HG03521 (cell line): ENCODE data around the gene TMEM231.
"Not testable (repeated sequence)": the region's sequence is repeated elsewhere in the genome, so short reads cannot be mapped to it uniquely, and the experiment has no call there.

Source experiments
- ATAC-seq: cut with Tn5 transposase; IDR thresholded peaks from one replicate; pipeline ENCODE4 v1.9.1; 2021; ENCODE audit warnings: mild to moderate bottlenecking, moderate library complexity; ENCODE audit not compliant: unreplicated experiment

TMEM231 gene, protein sequence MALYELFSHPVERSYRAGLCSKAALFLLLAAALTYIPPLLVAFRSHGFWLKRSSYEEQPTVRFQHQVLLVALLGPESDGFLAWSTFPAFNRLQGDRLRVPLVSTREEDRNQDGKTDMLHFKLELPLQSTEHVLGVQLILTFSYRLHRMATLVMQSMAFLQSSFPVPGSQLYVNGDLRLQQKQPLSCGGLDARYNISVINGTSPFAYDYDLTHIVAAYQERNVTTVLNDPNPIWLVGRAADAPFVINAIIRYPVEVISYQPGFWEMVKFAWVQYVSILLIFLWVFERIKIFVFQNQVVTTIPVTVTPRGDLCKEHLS

DNA sequence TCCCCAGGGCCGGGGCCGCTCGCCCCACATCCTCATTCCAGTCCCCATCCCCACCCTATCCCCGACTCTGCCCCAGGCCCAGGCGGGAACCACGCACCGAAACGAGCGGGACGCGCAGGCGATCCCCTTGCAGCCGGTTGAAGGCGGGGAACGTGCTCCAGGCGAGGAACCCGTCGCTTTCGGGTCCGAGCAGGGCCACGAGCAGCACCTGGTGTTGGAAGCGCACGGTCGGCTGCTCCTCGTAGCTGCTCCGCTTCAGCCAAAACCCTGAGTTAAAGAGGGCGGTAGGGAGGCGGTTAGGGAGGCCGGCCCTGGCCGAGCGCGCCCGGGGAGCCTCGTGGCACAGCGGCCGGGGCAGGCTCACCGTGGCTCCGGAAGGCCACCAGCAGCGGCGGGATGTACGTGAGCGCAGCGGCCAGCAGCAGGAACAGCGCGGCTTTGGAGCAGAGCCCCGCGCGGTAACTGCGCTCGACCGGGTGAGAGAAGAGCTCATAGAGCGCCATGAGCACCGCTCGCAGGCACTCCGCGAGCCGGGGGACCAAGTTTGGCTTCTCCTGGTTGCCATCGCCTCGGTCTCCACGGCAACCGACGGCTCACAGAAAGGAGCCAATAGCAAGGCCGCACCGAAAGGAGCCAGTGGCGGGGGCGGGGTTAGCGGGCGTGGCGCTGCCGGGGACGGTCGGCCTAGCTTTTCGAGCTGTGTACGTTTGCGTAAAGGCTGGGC lies at the start of gene TMEM231:
Gene TMEM231, minus strand, starts transcription at position 546 of the 724 bp plus-strand sequence. Its CDS starts 43 bp downstream, at position 503.
- ATAC-seq = peak; percentile 96

DNA sequence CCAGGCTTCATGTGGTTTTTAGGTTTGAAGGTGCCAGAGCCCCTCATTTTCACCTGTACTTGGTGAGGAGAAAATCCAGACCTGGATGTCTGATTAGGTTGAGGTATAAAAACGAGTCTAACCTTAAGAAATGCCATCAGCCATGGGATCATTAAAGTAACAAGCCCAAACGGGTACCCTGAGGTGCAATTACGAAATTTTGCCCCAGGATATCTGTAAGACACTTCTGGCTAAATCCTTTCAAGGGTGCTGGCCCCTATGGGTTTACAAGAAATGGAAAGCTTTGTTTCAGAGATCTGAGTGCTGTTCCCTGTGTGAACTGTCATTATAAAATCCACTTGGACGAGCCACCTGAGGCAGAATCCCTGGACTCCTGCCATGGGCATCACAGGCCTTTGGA lies 47.2 kb upstream of the TMEM231 start:
- no peak for ATAC-seq

DNA sequence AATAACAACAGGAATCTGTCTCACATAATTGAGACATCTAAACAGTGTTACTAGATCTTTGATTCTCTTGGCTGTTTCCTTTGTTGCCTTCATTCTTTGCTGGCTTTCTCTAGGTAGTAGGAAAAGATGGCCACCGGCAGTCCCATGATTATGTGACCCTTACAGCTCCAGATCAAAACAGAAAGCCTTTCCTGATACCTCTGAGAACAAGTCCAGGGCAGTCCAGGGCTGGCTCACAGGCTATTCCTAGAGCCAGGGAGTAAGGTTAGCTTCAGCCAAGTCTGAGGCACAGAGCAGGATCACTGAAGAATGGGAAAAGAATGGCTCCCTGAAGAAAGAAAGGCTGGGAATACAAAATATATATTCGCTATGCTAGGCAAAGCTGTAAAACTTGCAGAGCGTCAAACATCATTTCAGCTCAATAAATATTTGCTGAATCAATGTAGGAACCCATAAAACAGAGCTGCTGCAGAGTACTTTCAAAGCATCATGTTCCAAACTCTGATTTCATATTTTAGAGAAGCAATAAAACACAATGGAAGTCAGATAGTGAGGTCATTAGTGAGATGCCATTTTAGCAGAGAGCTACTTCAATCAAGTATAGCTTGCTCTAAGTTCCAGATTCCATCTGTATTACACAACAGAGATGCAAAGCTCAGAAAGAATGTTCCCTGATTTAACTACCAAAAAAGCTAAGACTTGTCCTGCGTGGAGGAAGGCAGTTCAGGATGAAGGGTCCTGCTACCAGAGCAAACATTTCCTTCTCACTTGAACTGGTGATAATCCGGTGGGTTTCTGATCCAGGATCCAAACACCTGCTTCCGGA lies 43.6 kb upstream of the TMEM231 start:
- no peak for ATAC-seq

DNA sequence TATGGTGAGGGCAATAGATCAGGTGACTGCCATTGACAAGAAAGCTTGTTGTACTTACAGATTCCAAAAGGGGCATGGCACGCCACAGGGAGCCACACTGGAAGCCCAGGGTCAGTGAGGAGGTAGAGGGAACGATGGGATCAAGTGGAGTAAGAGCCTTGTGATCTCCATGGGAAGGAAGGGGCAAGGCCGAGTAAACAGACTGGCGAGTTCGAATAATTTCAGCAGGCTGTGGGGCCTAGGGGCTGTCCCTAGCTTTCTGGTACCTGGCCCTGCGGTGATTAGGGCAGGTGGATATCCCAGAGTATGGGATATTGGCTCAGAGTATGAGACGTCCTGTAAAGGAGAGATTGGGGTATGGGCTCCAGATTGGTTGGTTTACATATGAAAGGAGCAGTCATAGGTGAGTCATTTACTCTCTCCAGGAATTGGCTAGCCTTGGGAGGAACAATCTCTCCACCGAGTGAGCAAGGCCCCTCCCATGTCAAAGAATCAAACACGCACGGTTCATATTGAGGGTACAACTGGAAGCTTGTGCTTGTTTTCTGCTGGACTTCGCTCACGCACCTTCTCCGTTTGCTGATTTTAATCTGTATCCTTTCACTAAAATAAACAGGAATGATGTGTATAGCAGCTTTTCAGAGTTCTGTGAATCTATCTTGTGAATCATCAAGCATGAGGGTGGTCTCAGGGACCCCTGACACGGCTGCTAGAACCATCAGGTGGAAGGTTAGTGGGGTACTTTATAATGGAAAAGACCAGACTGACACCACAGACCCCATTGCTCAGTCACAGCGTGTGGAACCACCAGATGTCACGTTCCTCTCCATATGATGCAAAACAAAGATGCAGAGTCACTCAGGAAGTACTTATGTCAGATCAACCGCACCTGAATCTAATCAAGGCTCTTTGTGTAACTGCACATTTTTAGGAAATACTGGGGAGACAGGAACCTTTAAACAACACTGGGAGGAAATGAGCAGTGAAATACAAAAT lies 38.1 kb upstream of the TMEM231 start:
- no peak for ATAC-seq

DNA sequence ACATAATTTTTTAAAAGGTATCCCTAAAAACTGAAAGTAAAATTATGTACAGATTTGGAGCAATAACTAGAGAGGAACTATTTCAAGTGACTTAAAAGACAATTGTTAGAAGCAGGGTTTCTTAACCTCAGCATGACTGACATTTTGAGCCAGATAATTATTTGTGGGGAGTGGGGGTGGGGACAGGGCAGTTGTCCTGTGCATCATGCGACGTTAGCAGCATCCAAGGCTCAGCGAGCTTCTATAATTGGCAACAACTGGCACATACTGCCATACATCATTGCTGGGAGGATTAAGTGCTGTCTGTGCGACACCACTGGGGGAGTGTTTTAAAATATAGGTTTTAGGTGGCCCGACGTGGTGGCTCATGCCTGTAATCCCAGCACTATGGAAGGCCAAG lies 37.3 kb upstream of the TMEM231 start:
- ATAC-seq = no peak

DNA sequence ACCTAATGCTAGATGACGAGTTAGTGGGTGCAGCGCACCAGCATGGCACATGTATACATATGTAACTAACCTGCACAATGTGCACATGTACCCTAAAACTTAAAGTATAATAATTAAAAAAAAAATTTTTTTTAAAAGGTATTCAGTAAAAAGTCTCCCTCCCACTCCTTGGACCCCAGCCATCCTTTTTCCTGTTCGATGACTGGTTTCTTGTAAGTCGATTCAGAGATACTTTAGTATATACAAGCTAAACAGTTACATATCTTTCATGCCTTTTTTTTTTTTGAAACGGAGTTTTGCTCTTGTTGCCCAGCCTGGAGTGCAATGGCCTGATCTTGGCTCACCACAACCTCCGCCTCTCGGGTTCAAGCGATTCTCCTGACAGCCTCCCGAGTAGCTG lies 35.9 kb upstream of the TMEM231 start:
- not testable (repeated sequence) for ATAC-seq

DNA sequence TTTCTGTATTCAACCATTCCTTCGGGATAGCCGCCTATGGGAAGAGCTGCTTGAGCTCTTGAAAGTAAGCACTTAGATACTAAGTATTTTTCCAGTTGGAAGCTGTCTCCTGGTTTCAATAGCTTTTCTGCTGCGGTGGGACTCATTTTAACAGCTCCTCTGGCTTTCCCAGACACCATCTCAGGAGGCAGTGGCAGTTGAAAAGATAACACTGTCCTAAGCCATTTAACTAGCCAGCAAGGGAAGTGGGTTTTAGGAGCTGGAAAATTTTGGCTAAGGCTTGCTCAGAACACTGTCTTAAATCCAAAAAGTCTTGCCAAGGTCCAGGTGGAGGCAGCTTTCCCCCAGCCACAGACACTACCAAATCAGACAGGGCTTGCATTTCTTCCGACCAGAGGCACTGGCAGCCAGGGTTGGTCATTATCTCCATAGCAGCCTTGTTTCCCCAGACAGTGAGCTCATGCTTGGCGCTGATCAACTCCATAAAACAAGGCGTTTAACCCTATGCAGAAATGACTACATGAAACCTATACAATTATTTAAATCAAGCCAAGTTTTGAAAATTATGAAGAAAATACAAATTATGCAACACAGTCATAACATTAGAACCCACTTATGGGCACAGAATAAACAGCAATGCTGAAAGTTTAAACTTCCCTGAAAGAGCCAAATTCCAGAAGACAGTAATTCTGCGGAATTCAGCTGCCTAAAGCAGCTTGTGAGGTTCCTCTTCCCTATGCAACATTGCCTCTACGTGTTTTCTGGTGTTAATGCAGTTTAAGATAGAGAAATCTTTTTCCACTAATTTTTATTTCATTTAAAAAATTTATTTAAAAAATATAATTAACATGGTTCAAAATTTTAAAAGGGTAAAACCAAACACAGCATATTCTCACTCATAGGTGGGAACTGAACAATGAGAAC lies 35.1 kb upstream of the TMEM231 start:
- ATAC-seq = no peak

DNA sequence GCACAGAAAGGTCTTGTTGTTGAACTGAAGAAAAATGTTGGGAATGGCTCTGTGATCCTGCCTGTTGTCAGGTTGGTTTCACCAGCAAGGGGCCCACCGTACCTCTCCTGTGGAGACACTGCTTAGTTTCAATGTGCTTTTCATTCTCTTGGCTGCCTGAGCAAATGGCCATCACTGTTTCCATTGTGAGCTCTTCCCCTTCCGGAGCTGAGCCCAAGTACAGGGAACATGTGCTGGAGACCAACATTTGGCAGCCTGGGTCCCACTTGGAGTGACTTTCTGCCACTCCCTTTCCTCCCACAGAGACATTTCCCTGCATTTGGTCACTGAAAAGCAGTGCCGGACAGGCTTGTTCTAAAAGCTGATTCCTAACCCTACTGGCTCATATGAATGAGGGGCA lies 33.3 kb upstream of the TMEM231 start:
- ATAC-seq = no peak

DNA sequence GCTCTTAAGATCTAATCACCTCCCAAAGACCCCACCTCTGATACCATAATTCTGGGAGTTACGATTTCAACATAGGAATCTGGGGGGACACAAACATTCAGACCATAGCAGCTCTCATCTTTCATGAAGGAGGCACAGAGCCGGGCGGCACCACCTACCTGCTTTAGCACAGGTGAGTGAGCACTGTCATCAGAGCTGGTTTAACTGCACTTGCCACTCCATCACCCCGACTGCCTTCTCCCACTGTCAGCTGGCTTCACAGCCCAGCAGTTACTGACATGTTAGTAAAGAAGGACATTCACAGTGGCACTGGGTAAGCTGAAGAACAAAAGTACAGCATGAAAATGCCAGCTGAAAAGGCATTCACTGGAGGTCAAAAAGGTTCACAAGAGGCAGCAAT lies 32.7 kb upstream of the TMEM231 start:
- ATAC-seq = no peak

DNA sequence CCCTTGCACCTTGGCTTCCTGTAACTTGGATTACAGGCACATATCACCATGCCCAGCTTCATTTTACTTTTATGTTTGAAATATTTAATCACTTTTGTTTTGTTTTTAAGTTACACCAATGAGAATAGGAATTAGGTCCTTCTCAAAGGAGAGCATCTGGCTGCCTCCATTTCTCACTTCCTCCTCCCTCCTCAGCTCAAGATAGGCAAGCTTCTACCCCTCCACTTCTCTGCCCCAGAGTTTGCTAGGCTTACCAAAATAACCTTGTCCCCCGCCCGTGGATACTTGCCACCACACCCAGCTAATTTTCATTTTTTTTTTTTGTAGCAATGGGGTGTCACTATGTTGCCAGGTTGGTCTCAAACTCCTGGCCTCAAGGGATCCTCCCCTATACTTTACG lies 28.1 kb upstream of the TMEM231 start:
- ATAC-seq = peak; percentile 60

DNA sequence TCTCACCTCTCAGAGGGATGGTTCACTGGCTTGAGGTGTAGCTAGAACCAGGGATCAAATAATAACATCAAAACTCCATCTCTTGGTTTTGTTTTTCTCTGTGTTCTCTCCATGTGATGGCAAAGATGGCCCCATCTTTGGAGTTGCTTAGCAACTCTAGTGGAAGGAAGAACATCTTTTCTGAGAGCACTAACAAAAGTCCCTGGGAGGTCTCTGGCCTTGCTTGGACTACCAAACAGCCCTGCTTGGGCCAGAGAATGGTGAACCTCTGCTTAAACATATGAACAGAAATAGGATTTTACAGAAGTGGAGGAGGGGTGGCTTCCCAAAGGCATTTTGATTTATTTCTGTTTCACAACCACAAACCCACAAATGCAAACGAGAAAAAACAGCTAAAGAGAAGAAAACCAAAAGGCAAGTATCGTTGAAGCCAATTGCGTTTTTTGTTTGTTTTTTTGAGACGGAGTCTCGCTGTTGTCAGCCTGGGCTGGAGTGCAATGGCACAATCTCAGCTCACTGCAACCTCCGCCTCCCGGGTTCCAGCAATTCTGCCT lies 23.3 kb upstream of the TMEM231 start:
- ATAC-seq = no peak

DNA sequence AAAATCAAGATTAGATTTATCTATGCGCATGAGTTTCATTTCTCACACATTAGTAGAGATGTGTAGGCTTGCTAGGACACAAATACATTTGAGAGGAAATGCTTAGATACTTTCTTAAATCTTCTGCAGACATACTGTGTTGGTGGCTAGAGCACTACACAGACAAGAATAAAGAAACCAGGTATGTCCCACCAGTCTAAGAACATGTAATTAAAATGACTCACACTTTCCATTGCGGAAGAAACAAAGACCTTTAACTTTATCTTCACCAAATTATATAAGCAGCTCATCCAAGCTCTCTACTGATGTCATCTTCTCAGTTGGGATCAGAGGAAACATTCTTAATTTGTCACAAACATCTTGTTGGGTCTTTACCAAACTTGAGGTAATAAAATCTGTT lies 22.7 kb upstream of the TMEM231 start:
- ATAC-seq = no peak

DNA sequence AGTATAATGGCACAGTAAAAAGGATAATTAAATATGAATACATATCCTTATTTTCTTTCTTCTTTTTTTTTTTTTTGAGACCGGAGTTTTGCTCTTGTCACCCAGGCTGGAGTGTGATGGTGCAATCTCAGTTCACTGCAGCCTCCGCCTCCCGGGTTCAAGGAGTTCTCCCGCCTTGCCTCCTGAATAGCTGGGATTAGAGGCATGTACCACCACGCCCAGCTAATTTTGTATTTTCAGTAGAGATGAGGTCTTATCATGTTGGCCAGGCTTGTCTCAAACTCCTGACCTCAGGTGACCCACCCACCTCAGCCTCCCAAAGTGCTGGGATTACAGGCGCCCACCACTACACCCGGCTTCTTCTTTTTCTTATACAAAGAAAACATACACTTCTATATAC lies 22.2 kb upstream of the TMEM231 start:
- ATAC-seq = no peak

DNA sequence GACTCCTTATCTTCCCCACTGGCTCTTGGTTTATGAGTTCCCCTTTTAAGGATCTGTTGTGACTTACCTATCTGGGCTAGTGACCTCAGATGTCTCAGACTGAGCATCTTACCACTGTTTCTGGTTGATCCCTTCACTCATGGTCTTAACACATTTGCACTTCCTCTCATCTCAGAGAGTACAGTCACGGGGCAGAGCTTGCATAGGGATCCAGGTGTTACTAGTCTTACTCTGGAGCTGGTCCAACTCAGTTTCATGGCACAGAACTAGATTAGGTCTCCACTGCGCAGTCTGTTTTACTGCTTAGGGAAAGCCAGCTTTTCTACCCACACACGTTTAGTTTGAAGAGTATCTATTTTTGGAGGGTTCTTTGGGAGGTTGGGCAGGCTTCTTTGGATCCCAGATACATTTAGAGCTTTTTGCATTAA lies 20.3 kb upstream of the TMEM231 start:
- ATAC-seq = no peak

DNA sequence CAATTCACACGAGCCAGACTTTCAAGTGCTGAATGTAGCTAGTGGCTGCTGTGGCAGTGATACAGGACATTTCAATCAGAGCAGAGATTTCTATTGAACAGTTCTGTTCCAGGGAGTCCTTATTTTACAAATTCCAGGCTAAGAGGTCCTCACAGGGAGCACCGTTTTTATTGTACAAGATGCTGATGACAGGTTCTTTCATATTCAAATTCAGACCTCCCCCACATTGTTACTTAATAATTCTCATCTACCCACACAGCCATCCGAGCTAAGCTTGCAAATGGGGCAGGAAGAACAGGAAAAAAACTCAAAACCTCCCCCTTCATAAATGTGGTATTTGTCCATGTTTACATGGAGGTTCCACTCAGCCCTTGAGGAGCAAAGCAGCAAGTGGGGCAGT lies 19.9 kb upstream of the TMEM231 start:
- no peak for ATAC-seq

DNA sequence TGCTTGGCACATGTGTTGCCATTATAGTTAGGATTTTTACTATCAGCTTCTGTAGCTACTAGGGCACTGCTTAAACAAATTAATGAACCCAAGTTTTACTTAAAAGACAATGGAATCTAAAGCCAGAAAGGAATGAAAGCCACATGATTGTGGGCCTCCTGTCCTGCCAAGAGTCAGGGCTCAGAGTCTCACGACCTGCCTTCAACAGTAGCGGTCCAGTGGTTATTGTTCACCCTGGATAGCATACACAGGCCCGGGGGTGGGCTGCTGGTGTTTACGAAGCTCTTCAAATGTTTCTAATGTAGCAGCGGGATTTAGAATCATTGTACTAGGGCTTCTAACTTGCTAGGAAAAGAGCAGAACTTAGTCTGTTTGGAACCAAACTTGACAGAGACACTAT lies 17.9 kb upstream of the TMEM231 start:
- no peak for ATAC-seq

DNA sequence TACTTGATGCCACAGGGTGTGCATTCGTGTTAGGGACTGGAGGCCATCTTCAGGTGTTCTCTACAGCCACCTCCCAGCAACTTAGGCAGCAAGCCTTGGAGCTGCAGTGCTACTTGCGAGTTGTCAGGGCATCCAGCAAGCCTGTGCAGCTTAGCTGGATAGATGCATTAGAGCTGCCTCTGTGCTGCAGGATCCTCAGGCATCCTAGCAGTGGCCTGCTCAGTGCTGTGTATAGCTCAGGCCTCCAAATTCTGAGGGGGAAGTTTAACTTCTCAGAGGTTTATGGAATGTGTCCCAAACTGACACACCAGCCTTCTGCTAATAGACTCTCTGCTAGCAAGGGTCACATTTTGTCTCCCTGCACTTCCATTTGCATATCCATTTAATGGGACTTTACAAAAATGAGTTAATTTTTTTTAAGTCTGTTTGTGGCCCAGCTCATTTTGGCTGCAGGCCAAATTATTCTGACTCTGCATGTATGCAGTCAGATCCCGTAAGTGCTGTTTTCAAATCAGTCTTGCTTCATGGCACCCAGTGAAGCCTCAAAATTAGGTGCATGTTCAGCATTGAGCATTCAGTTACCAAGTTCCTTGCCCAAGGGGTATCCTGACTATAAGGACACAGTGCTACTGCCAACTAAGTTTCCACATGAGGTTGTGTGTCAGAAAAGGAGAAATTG lies 17.0 kb upstream of the TMEM231 start:
- ATAC-seq = no peak

DNA sequence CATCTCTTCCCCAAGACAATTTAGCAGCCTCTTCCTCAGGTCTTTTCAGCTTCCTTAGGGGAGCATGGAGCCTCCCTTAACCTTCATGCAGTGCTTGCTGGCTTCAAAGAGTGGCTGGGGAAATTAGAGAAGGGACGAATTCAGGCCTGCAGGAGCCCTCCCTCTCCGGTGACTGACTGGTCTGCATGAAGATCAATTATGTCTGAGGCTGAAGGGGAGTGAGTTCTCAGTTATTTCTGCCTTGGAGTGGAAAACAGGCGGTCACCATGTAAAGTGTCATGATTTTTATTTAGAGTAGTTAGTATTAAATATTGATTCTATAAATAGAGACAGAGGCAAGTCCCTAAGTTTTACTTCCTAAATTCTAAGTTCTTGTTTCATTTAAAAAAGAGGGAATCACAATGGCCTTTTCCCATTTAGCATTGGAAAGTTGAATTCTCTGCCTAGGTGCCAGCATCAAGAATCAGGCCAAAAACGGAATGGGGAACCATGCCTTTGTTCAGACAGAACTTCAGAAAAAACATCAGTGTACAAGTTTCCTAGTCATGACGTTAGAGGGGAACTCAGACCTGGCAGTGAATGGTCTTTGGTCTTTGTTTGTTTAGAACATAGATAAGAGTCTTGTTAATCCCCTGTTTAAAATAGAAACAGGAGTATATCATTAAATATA lies 14.5 kb upstream of the TMEM231 start:
- ATAC-seq = no peak
